Endothelial cell of umbilical vein (primary cell): ENCODE measurements around the gene VPS25. TPM values are rescaled to one million over a fixed set of nuclear protein-coding genes. Genes with fewer than 3 reads are reported as not detected.

ENCODE experiments used
- BruUV-seq: library from RNA; stranded (reverse); fragments of 400-500 nt; replicated peaks from 2 replicates; lab custom pipeline; 2021; lab: Mats Ljungman, UMichigan
- CTCF ChIA-PET: fragments of 300-600, 350-600 bp; sonication (Branson Sonifier 250); formaldehyde crosslinking; loops from one replicate; lab custom pipeline; 2021; ENCODE audit warnings: antibody characterized with exemption, inconsistent platforms; lab: Charles Lee
- POLR2A ChIA-PET: fragments of 300-600, 350-600 bp; sonication (Branson Sonifier 250); formaldehyde crosslinking; loops from one replicate; lab custom pipeline; 2021; ENCODE audit warnings: antibody characterized with exemption, inconsistent platforms; lab: Charles Lee
- DNase-seq: peaks from one replicate; pipeline ENCODE4 v3.0.0-alpha.2; 2011; ENCODE audit warnings: low read depth, low spot score
- FAIRE-seq: peaks from 2 replicates; lab custom pipeline; 2011; peaks lifted over from hg19 to GRCh38; lab: Jason Lieb, UNC
- H2AFZ ChIP-seq: 2 replicates; pipeline ENCODE4 v1.6.0; 2012; ENCODE audit warnings: low read depth, low read length, control low read depth, inconsistent platforms
- H3K27ac ChIP-seq: 2 replicates; pipeline ENCODE4 v1.5.1; 2011; ENCODE audit warnings: low read depth, mild to moderate bottlenecking, control low read depth, low read length, moderate library complexity; ENCODE audit not compliant: insufficient read depth
- H3K27me3 ChIP-seq, 2 experiments: 2 replicates each; pipeline versions ENCODE4 v1.6.0 to v1.6.1; 2011; ENCODE audit warnings: low read length in 2 of 2, mixed read lengths in 1 of 2; ENCODE audit not compliant: control insufficient read depth in 2 of 2, insufficient read depth in 2 of 2
- H3K36me3 ChIP-seq, 2 experiments: 2 replicates in 1 of 2; 3 replicates in 1 of 2; pipeline ENCODE4 v1.5.1; 2011; ENCODE audit warnings: low read length in 2 of 2, mild to moderate bottlenecking in 1 of 2, moderate library complexity in 1 of 2; ENCODE audit not compliant: control insufficient read depth in 2 of 2, insufficient read depth in 2 of 2; ENCODE audit errors: extremely low read depth in 1 of 2
- H3K4me1 ChIP-seq: 3 replicates; pipeline ENCODE4 v1.5.1; 2011; ENCODE audit warnings: mild to moderate bottlenecking, low read length; ENCODE audit not compliant: control insufficient read depth, insufficient read depth; ENCODE audit errors: extremely low read depth
- H3K4me2 ChIP-seq: 2 replicates; pipeline ENCODE4 v1.6.1; 2011; ENCODE audit warnings: low read length, control low read depth, mixed read lengths; ENCODE audit not compliant: insufficient read depth
- H3K4me3 ChIP-seq, 3 experiments: fragments of 200-600 bp in 1 of 3; sonication (generic), shearing (Covaris generic) in 1 of 3; replicated peaks in 1 of 3; 2 replicates each; pipeline ENCODE4 v1.5.1; 2011 to 2016; ENCODE audit warnings: control low read depth in 3 of 3, low read length in 3 of 3, mild to moderate bottlenecking in 2 of 3, inconsistent platforms in 1 of 3, low read depth in 1 of 3, moderate library complexity in 1 of 3; ENCODE audit not compliant: insufficient read depth in 1 of 3
- H3K79me2 ChIP-seq: 2 replicates; pipeline ENCODE4 v1.6.0; 2012; ENCODE audit warnings: low read length, inconsistent platforms; ENCODE audit not compliant: control insufficient read depth, insufficient read depth
- H3K9ac ChIP-seq: replicated peaks from 2 replicates; pipeline ENCODE3; 2011; ENCODE audit warnings: low read length, control low read depth; ENCODE audit not compliant: insufficient read depth; ENCODE audit errors: extremely low read depth
- H3K9me1 ChIP-seq: replicated peaks from 3 replicates; pipeline ENCODE4 v1.6.0; 2011; ENCODE audit warnings: mild to moderate bottlenecking, low read length; ENCODE audit not compliant: control insufficient read depth, insufficient read depth; ENCODE audit errors: extremely low read depth
- H3K9me3 ChIP-seq: replicated peaks from 2 replicates; pipeline ENCODE4 v1.5.1; 2012; ENCODE audit warnings: low read length, inconsistent platforms; ENCODE audit not compliant: control insufficient read depth, insufficient read depth
- H4K20me1 ChIP-seq: replicated peaks from 2 replicates; pipeline ENCODE3; 2011; ENCODE audit warnings: mild to moderate bottlenecking, low read length; ENCODE audit not compliant: control insufficient read depth, insufficient read depth; ENCODE audit errors: extremely low read depth
- EZH2 ChIP-seq: IDR thresholded peaks from 2 replicates; pipeline ENCODE4 v1.6.1; 2012; ENCODE audit warnings: borderline replicate concordance, low read depth, mild to moderate bottlenecking, moderate library complexity, low read length, inconsistent platforms; ENCODE audit not compliant: severe bottlenecking
- FOS ChIP-seq: IDR thresholded peaks from 2 replicates; pipeline ENCODE4 v1.6.1; 2011; ENCODE audit warnings: mild to moderate bottlenecking, low read length, moderate library complexity, borderline replicate concordance; ENCODE audit not compliant: insufficient read depth
- GATA2 ChIP-seq: IDR thresholded peaks from 2 replicates; pipeline ENCODE4 v1.7.0; 2011; ENCODE audit warnings: low read depth, mild to moderate bottlenecking, moderate library complexity, mixed read lengths, low read length; ENCODE audit not compliant: insufficient read length, insufficient read depth
- JUN ChIP-seq: IDR thresholded peaks from 2 replicates; pipeline ENCODE4 v1.6.1; 2011; ENCODE audit warnings: borderline replicate concordance, low read depth; ENCODE audit not compliant: insufficient read length, insufficient read depth
- MYC ChIP-seq: IDR thresholded peaks from one replicate; pipeline ENCODE4 v1.6.1; 2011; ENCODE audit warnings: mild to moderate bottlenecking, low read depth, low read length
- POLR2A ChIP-seq: IDR thresholded peaks from 2 replicates; pipeline ENCODE4 v1.6.1; 2012; ENCODE audit warnings: low read depth, mild to moderate bottlenecking, control low read depth, low read length
- POLR2AphosphoS5 ChIP-seq: IDR thresholded peaks from 2 replicates; pipeline ENCODE4 v1.6.1; 2012; ENCODE audit warnings: low read depth, mild to moderate bottlenecking, control low read depth, low read length, moderate library complexity; ENCODE audit not compliant: insufficient read depth
- dilution Hi-C: fragments of 300-500 bp; cut with MboI; formaldehyde crosslinking; loops from one replicate; pipeline ENCODE4 v1.15.0; 2019; ENCODE audit warnings: low sequenced_read_pairs; ENCODE audit not compliant: extremely low pct_ligation_motif_present
- intact Hi-C: fragments of 100-400 bp; cut with micrococcal nuclease; formaldehyde crosslinking; loops from one replicate; pipeline ENCODE4 v1.10.0; 2022
- polyA plus RNA-seq, 4 experiments: library from polyadenylated mRNA; depleted of rRNA in 3 of 4; stranded (reverse) in 3 of 4; unstranded in 1 of 4; fragments of >200 nt; gene quantifications; 2 replicates each; pipeline versions ENCODE4 v1.2.1 to v1.2.3, GENCODE V29; 2011 to 2012; ENCODE audit warnings: missing spikeins in 1 of 4
- total RNA-seq: library from RNA; stranded (reverse); gene quantifications from 2 replicates; pipeline ENCODE4 v1.2.3, GENCODE V29; 2021
- TF ChIP-seq, protein P1 (sequence below), 2 donors: IDR thresholded peaks; 1 replicate in 1 of 2; 2 replicates in 1 of 2; pipeline ENCODE4 v1.5.1; 2011; ENCODE audit warnings: low read length in 2 of 2, mild to moderate bottlenecking in 2 of 2, moderate library complexity in 2 of 2, control low read depth in 1 of 2, inconsistent platforms in 1 of 2, low read depth in 1 of 2; ENCODE audit not compliant: insufficient read depth in 1 of 2; ENCODE audit errors: extremely low read depth in 1 of 2
- TF ChIP-seq, protein P2 (sequence below): IDR thresholded peaks from 2 replicates; pipeline ENCODE4 v1.6.1; 2011; ENCODE audit not compliant: insufficient read depth, insufficient read length

The VPS25 gene
- total and polyA plus RNA-seq, 2 donors (not counting 3 experiments of a cell fraction or from before 2014, with no cell fraction given), result 45.0 to 86.8 TPM

DNA sequence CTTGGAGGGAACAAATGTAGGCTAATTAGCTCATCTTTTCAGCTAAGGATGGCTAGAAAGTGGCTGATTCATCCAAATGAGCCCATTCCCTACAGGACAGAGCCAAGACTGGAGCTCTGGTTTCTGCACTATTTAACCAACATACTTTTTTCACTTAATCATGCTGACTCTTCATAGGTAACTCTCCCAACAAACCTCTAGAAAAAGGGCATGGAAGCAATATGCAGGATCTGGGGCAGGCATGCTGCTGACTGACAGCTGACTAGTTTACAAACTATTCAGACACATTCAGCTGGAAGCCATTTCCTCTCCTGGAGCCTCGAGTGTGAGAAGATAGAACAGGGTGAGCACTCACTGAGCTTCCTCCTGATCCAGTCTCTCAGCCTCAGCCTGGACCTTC is 44.6 kb downstream of the VPS25 start:
- Histone ChIP-seq H3K9ac (no peak overlapping the region), H3K36me3 (peaks cover 19 to 21% of the 10 kb centered on the region in 2 experiments), H2AFZ (no peak overlapping the region), H3K9me1 (no peaks in the 10 kb centered on the region), H3K9me3 (no peaks in the 10 kb centered on the region), H3K4me2 (no peak overlapping the region), H4K20me1 (no peaks in the 10 kb centered on the region), H3K4me1 (peaks cover 20% of the 10 kb centered on the region), H3K4me3 (no peak overlapping the region), H3K79me2 (peaks cover 7% of the 10 kb centered on the region), H3K27me3 (no peaks in the 10 kb centered on the region), H3K27ac (no peak overlapping the region)
- ChIA-PET POLR2A (no interaction called here), CTCF (interaction anchor here (0.8 to 1.2 kb wide), 6 partner anchors 8 to 121 kb away, joined by 3 to 6 read pairs (median 3); partner anchors contain the start of gene PSME3)
- TF ChIP-seq MYC (no peak), FOS (no peak), GATA2 (no peak), POLR2AphosphoS5 (no peak), POLR2A (no peak), EZH2 (no peak), JUN (no peak)
- TF ChIP-seq, protein P1, sequence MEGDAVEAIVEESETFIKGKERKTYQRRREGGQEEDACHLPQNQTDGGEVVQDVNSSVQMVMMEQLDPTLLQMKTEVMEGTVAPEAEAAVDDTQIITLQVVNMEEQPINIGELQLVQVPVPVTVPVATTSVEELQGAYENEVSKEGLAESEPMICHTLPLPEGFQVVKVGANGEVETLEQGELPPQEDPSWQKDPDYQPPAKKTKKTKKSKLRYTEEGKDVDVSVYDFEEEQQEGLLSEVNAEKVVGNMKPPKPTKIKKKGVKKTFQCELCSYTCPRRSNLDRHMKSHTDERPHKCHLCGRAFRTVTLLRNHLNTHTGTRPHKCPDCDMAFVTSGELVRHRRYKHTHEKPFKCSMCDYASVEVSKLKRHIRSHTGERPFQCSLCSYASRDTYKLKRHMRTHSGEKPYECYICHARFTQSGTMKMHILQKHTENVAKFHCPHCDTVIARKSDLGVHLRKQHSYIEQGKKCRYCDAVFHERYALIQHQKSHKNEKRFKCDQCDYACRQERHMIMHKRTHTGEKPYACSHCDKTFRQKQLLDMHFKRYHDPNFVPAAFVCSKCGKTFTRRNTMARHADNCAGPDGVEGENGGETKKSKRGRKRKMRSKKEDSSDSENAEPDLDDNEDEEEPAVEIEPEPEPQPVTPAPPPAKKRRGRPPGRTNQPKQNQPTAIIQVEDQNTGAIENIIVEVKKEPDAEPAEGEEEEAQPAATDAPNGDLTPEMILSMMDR (IDR thresholded peaks at IDR 0.05; ENCODE audit: extremely low read depth in 1 of 2, insufficient read depth in 1 of 2, low read depth in 1 of 2, low read length in 2 of 2), result no peak
- TF ChIP-seq, protein P2, sequence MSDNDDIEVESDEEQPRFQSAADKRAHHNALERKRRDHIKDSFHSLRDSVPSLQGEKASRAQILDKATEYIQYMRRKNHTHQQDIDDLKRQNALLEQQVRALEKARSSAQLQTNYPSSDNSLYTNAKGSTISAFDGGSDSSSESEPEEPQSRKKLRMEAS, result no peak
- no TSS peak for BruUV-seq
- DNase-seq (no peak), FAIRE-seq (no peak)
- dilution Hi-C loops, result loop anchor here (10.0 kb wide), 1 partner anchor 213 kb away; the partner anchor contains the start of genes RETREG3 and TUBG1
- intact Hi-C loops, result no loop called here
